ENCODE measurements around the gene GULP1. TPM values are rescaled to one million over a fixed set of nuclear protein-coding genes. Genes with fewer than 3 reads are reported as not detected.
A peak's percentile ranks its signal among the peaks of the same experiment; 100 is the strongest.

Gene GULP1
- total RNA-seq, 1 donor from 2014 or later = 17.7 TPM

- no peak for TF ChIP-seq CTCF (IDR thresholded peaks at IDR 0.05; ENCODE audit: partially characterized antibody, unreplicated experiment)
- Mint-ChIP-seq H3K27ac (ENCODE audit: unreplicated experiment) (peak overlapping the region; percentile 90), H3K27me3 (ENCODE audit: unreplicated experiment) (no peaks in the 10 kb centered on the region), H3K4me3 (ENCODE audit: unreplicated experiment) (no peak overlapping the region), H3K9me3 (ENCODE audit: unreplicated experiment) (no peaks in the 10 kb centered on the region), H3K36me3 (ENCODE audit: unreplicated experiment) (peaks cover 8% of the 10 kb centered on the region), H3K4me1 (ENCODE audit: low read depth, unreplicated experiment) (peaks cover 30% of the 10 kb centered on the region)
- DNase-seq = no peak
Observed at GRCh38 chr2:188315750-188316149, 24.1 kb downstream of the GULP1 start.

GRCh38 chr2:188316342-188316741 lies 24.7 kb downstream of the GULP1 start:
- Mint-ChIP-seq H3K9me3 (ENCODE audit: unreplicated experiment) (no peaks in the 10 kb centered on the region), H3K36me3 (ENCODE audit: unreplicated experiment) (peaks cover 8% of the 10 kb centered on the region), H3K4me1 (ENCODE audit: low read depth, unreplicated experiment) (peaks cover 30% of the 10 kb centered on the region), H3K27ac (ENCODE audit: unreplicated experiment) (peak overlapping the region; percentile 90), H3K4me3 (ENCODE audit: unreplicated experiment) (peak overlapping the region; percentile 1), H3K27me3 (ENCODE audit: unreplicated experiment) (no peaks in the 10 kb centered on the region)
- no peak for TF ChIP-seq CTCF (IDR thresholded peaks at IDR 0.05; ENCODE audit: partially characterized antibody, unreplicated experiment)
- DNase-seq = no peak

- Mint-ChIP-seq H3K9me3 (ENCODE audit: unreplicated experiment) (no peaks in the 10 kb centered on the region), H3K36me3 (ENCODE audit: unreplicated experiment) (peaks cover 8% of the 10 kb centered on the region), H3K27me3 (ENCODE audit: unreplicated experiment) (no peaks in the 10 kb centered on the region), H3K27ac (ENCODE audit: unreplicated experiment) (peak overlapping the region; percentile 90), H3K4me1 (ENCODE audit: low read depth, unreplicated experiment) (peaks cover 30% of the 10 kb centered on the region), H3K4me3 (ENCODE audit: unreplicated experiment) (no peak overlapping the region)
- DNase-seq = no peak
- TF ChIP-seq CTCF (IDR thresholded peaks at IDR 0.05; ENCODE audit: partially characterized antibody, unreplicated experiment) = no peak
Observed at GRCh38 chr2:188316791-188317423, 25.2 kb downstream of the GULP1 start.

GRCh38 chr2:188318161-188318749 lies 26.6 kb downstream of the GULP1 start:
- no peak for TF ChIP-seq CTCF (IDR thresholded peaks at IDR 0.05; ENCODE audit: partially characterized antibody, unreplicated experiment)
- Mint-ChIP-seq H3K9me3 (ENCODE audit: unreplicated experiment) (no peaks in the 10 kb centered on the region), H3K4me3 (ENCODE audit: unreplicated experiment) (no peak overlapping the region), H3K36me3 (ENCODE audit: unreplicated experiment) (peaks cover under 1% of the 10 kb centered on the region), H3K27ac (ENCODE audit: unreplicated experiment) (no peak overlapping the region), H3K4me1 (ENCODE audit: low read depth, unreplicated experiment) (peaks cover 37% of the 10 kb centered on the region), H3K27me3 (ENCODE audit: unreplicated experiment) (no peaks in the 10 kb centered on the region)
- DNase-seq = no peak

GRCh38 chr2:188319838-188320237 lies 28.2 kb downstream of the GULP1 start:
- no peak for DNase-seq
- TF ChIP-seq CTCF (IDR thresholded peaks at IDR 0.05; ENCODE audit: partially characterized antibody, unreplicated experiment) = no peak
- no peaks in the 10 kb centered on the region for H3K27me3 Mint-ChIP-seq (ENCODE audit: unreplicated experiment)
- no peak overlapping the region for H3K4me3 Mint-ChIP-seq (ENCODE audit: unreplicated experiment)
- peaks cover 36% of the 10 kb centered on the region for H3K4me1 Mint-ChIP-seq (ENCODE audit: low read depth, unreplicated experiment)
- H3K27ac Mint-ChIP-seq (ENCODE audit: unreplicated experiment) = no peak overlapping the region
- H3K36me3 Mint-ChIP-seq (ENCODE audit: unreplicated experiment) = no peaks in the 10 kb centered on the region
- H3K9me3 Mint-ChIP-seq (ENCODE audit: unreplicated experiment) = no peaks in the 10 kb centered on the region

Data from glutamatergic neuron (in vitro differentiated cells).